ENCODE measurements around the gene RPL39. TPM values are rescaled to one million over a fixed set of nuclear protein-coding genes. Genes with fewer than 3 reads are reported as not detected.

The RPL39 gene
- 3,499 and 3,669 TPM in 2 replicates for polyA plus RNA-seq (2011; rRNA removed)
- polyA plus RNA-seq (2012; cell fraction: cytosol; rRNA removed): 2,112 and 2,747 TPM in 2 replicates
- 366 and 434 TPM in 2 replicates for polyA plus RNA-seq (2012; cell fraction: nucleus; rRNA removed)
- polyA plus RNA-seq (2017; fragmentation: RNase III; extraction: RNeasy Plus Mini Kit Qiagen cat#74134 plus additional on column Dnase treatment): 4,937 to 5,260 TPM (median 4,942 TPM) in 3 replicates
- polyA minus RNA-seq (2011; rRNA and poly(A)+ RNA removed): 180 and 224 TPM in 2 replicates

GRCh38 chrX:119791437-119792231, at the start of gene RPL39:
Gene RPL39 (minus strand): TSS chrX:119791630. CDS start chrX:119791576, 54 bp downstream.
- H3K9me3 ChIP-seq: no peaks in the 10 kb centered on the region
- peak within 1 kb of the TSS; percentile 91 for H3K4me3 ChIP-seq
- peak within 1 kb of the TSS; percentile 87 to 94 for H3K27ac ChIP-seq
- peaks cover 29% of the 10 kb centered on the region for H3K4me1 ChIP-seq
- ATAC-seq (peak; percentile 96), DNase-seq (ENCODE audit: low read depth in 1 of 2, low spot score in 1 of 2) (peak; percentile 57 to 93), FAIRE-seq (peak; percentile 32)
- POLR2A ChIA-PET: interaction anchor here (0.5 to 2.5 kb wide), 35 partner anchors 9 to 323 kb away, joined by 3 to 40 read pairs (median 4); partner anchors contain the start of genes NDUFA1, NKAP, NKRF and RNF113A
- H3K4me2 ChIP-seq: peak within 1 kb of the TSS; percentile 93
- under 1% methylated on average over 38 of the region's 58 CpGs for WGBS (ENCODE audit: missing lambda C conversion rate)
- CTCF ChIA-PET: interaction anchor here (1.0 to 1.7 kb wide), 3 partner anchors 18 to 279 kb away, joined by 3 to 6 read pairs (median 3); no protein-coding TSS in a partner anchor
- TF ChIP-seq RNF2 (IDR thresholded peaks at IDR 0.05; ENCODE audit: borderline replicate concordance, low read depth) (no peak), FOSL2 (IDR thresholded peaks at IDR 0.05) (no peak), FOSL2 (CRISPR knock-in tag; IDR thresholded peaks at IDR 0.05) (no peak), USF2 (IDR thresholded peaks at IDR 0.05) (peak; percentile 49; the same call in 1 of the 2 replicates), CEBPB (IDR thresholded peaks at IDR 0.05) (no peak), POLR2A (IDR thresholded peaks at IDR 0.05; ENCODE audit: low read length) (peak; percentile 88), MAX (IDR thresholded peaks at IDR 0.05) (peak; percentile 90), KDM1A (IDR thresholded peaks at IDR 0.05; ENCODE audit: low read depth) (no peak), BHLHE40 (IDR thresholded peaks at IDR 0.05; ENCODE audit: low read depth, low read length) (no peak), EHMT2 (IDR thresholded peaks at IDR 0.05; ENCODE audit: low read depth) (no peak), HDAC2 (IDR thresholded peaks at IDR 0.05) (no peak), CHD2 (IDR thresholded peaks at IDR 0.05; ENCODE audit: low read length, partially characterized antibody) (no peak), E2F6 (IDR thresholded peaks at IDR 0.05; ENCODE audit: borderline replicate concordance, low read depth) (no peak), PHF8 (IDR thresholded peaks at IDR 0.05; ENCODE audit: borderline replicate concordance, low read depth) (peak; percentile 96), BCL3 (IDR thresholded peaks at IDR 0.05) (peak; percentile 83), EP300 (IDR thresholded peaks at IDR 0.05) (no peak), JUN (IDR thresholded peaks at IDR 0.05) (peak; percentile 90 to 92; a peak in 4 of 5 replicates), REST (IDR thresholded peaks at IDR 0.05) (no peak), CHD4 (IDR thresholded peaks at IDR 0.05; ENCODE audit: borderline replicate concordance) (no peak), RFX5 (IDR thresholded peaks at IDR 0.05) (0 out of 2 replicates have a peak, but pooled peaks have one; percentile 5), SMC3 (IDR thresholded peaks at IDR 0.05) (no peak), NR3C1 (IDR thresholded peaks at IDR 0.05) (no peak), KDM5A (IDR thresholded peaks at IDR 0.05) (0 out of 2 replicates have a peak, but pooled peaks have one; percentile 5), GATA3 (IDR thresholded peaks at IDR 0.05; ENCODE audit: borderline replicate concordance) (no peak), MYC (IDR thresholded peaks at IDR 0.05; ENCODE audit: borderline replicate concordance, low read length) (peak; percentile 38; the same call in 1 of the 2 replicates), CTCF (IDR thresholded peaks at IDR 0.05) (no peak), HOXA7 (CRISPR knock-in tag; IDR thresholded peaks at IDR 0.05) (no peak), EHF (CRISPR knock-in tag; IDR thresholded peaks at IDR 0.05) (no peak)

Data from A549 (cell line).